NCI-H69 (cell line): Measurements from ENCODE around the gene PDE4D.

Source experiments
- DNase-seq: peaks from one replicate; lab custom pipeline; 2025; lab: John Stamatoyannopoulos, UW

Gene PDE4D

DNA sequence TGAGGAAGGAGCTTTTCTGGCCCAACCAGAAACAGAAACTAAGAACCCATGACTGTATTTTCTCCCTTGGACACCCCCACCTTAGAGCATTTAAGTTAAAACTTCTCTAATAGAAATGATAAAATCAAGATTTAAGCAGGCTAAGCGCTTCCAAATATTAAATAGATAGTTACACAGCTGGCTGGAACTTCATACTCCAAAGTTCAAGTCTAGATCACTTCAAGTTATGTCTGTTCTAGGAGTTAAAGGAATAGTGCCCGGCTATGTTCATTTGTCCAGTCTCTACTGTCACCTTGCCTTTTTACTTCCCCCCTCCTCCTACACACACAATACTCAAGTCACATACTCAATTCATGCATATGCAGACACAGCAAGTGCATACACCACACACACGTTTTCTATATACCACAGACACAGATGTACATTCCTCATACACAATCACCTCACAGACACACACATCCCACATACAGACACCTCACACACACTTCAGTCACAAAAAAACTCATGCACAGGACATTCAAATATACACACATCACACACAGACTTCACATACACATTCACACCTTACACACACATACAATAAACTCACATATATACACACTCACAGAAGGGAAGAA lies 237.7 kb downstream of the PDE4D start:
- DNase-seq = no peak

DNA sequence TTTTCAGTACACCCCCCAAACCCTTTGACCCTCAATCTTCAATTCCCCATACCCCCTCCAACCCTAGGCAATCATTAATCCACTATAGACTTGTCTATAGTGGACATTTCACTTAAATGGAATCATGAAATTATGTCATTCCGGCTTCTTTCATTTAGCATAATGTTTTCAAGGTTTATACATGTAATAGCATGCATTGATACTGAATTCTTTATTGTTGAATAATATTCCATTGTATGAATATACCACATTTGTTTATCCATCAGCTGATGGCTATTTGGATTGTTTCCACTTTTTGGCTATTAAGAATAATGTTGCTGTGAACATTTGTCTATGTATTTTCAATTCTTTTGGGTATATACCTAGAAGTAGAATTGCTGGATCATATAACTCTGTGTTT lies 238.8 kb downstream of the PDE4D start:
- no peak for DNase-seq

DNA sequence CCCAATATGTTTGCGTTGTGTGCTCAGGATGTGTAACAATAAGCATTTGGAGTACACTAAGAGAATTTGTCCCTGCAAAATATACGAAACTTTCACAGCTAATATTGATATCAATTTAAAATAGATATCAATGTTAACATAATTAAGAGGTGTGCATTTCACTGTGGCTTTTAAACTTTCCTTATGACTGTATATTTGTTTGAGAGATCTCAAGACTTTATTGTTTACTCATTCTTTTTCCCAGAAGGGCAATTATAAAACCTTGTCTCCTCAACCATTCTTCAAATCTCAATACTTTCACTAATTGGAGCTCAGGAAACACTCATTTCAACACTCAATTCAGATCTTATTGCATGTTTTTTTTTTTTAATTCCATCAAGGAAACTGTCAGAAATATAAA lies 241.1 kb downstream of the PDE4D start:
- no peak for DNase-seq

DNA sequence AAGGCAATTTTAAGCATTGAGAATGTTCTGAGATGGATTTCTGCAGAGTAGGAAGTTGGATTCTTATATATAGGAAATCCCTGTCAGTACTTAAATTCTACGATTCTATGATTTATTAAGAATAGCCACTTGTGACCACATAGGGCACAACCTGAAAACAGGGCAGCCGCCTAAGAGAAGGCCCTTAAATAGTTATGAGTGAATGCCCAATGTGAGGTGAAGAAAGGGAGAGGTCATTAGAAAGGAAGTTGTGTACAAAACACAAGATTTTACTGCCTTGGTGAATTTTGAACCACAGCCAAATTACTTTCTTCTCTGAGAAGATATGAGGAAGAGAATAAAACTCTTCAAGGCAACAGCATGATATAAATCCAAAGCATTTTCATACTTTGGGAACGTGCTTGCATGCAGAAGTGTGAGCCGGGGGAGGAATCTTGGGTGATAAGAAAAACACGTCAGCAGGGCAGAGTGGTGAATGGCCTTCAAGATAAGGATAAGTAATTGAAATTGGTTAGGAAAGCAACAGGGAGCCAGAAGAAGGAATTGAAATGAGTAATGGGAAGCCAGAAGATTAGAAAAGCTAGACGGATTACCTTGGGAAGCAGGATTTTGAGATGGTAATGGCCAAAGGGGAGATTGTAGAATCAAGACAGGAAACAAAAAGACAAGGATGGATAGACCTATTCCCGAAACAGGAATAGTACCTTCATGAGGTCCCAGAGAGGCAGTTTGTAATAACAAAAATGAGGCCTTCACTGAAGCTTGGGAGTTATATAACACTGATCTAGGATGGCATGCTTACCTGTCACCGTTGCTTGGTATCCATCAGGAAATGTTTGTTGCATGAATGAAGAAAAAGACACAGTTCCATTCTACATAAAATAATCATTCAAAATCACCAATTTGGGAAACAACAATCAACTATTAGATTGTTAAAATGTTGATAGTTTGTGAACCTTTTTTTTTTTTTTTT lies 244.3 kb downstream of the PDE4D start:
- DNase-seq = no peak

DNA sequence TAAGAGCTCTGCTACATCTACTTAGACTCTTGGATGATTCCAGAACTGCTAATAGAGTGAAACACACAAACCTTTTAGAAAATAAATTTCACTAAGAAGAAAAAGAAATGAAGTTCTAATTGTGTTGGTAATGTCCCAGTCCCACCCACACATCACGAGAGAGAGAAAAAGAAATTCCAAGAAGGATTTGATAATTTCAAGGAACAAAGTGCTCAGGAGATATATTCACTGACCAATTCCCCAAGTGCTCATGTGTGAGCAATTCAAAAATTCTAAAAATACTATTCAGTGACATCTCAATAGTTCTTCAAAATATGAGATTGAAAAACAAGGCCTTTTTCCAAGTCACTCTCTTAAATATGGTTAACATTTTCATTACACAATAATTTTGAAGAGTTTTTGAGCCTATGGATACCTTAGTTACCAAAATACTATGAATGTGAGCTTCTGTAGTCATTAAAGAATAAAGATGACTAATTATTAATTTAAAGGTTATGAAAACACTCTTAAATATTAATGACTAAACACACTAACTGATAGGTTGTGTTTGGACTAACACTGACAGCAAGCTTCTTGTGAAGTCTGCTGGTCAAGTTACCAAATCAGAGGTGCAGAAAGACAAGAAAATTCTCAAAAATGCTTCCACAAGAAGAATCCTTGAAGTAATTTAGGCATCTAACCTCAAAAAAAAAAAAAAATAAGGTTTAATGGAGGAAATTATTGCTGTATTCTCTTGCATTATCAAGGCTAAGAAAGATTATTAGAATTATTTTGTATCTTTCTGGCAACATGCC lies 245.3 kb downstream of the PDE4D start:
- DNase-seq = no peak

DNA sequence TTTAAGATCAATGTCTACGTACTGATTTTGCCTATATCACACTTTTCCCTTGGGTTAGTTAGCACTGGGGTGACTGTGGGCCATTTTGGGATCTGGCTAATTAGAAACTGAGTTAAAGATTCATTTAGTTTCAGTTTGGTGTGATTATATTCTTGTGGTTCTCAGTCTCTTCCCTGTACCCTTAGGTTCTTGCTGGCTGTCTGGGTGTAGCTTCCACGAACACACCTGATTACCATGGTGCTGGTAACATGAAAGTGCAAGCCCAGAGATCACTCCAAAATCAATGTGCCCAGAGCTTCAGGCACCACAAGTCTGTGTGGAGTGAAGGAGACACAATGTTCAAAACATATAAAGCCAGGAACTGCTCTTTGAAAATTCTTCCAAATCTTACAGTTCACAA lies 248.1 kb downstream of the PDE4D start:
- DNase-seq = no peak

DNA sequence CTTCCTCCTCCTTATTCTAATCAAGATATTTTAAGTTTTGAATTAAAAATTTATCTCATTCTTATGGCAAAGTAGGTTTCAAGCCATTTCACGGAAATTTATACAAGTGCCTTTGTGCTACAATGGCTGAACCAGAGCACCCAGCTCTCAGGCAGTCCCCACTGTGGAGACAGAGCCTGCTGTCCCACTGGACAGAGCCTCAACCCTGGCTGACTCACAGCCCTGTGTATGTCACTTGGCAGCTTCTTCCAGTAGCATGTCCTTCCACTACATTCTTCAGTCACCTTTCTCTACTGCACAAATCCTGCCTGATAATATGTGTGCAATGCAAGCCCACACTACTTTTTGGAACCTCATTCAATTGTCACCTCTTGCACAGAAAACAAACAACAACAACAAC lies 253.1 kb downstream of the PDE4D start:
- peak; percentile 68 for DNase-seq

DNA sequence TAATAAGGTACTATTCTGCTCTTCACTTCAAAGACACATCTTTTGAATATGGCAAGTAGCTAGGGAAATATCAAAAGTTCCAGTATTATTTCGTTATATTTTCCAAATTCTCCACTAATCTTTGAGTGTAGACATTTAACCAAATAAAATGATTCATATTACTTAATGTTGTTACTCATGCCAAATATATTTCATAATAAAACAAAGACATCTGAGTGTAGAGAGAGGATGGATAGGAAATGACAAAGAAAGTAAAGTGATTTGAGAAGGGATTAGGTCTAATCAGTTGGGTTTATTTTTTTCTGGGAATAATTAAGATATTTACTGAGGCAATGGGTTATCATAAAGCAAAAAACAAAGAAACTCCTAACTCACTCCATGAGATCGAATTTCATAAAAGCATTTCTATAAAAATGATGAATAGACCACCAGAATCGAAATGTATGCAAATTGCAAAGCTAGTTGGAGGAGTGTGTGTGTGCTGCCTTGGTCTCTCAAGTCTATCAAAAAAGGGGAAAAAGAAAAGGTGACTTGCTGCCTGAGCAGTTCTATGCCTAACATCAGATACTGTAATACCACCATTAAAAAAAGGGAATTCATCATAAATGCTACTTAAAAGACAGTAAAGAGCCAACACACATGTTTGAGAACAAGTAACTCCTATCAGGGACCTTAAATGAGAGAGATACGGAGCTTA lies 255.5 kb downstream of the PDE4D start:
- no peak for DNase-seq

DNA sequence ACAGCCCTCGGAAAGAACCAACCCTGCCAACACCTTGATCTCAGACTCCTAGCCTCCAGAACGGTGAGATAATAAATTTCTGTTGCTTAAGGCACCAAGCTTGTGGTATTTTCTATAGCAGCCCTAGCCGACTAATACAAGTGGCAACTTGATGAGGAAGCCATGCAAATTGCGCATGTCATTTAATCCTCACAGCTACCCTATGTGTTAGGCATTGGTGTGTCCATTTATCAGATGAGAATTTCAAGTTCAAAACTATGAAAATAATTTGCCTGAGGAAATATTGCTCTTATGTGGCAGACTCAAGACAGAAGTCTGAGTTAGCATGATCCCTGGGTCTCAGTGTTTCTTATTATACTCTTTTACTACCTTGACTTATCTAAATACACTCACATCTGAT lies 264.0 kb downstream of the PDE4D start:
- no peak for DNase-seq

DNA sequence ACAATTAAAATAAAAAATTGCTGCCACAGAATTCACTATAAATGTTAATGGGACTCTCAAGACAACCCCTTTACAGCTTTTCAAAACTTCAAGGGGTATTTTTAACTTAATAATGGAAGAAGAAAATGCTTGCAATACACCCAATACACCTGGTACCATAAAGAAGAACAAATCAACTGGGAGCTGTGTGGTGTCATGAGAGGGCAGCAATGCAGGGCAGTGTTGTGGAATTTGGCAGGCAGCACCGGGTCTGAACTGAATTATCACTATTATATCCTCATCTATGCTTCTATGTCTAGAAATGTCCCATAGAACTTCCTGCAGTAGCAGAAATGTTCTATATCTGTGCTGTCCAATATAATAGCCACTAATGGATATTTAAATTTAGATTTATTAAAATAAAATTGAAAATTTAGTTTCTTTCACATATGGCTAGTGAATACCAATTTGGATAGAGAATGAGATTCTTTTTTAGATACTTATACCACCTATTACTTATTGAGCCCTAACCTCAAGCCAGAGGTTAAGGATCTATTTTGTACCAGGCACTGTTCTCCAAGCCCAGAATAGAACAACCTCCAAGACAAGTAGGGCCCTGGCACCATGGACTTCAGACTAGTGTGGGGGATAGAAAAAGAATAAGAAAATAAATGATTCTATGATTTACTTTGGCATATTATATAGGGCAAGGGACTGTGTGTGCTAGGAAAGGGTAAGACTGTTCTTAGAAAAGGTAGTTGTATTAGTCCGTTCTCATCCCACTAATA lies 265.3 kb downstream of the PDE4D start:
- DNase-seq = no peak

DNA sequence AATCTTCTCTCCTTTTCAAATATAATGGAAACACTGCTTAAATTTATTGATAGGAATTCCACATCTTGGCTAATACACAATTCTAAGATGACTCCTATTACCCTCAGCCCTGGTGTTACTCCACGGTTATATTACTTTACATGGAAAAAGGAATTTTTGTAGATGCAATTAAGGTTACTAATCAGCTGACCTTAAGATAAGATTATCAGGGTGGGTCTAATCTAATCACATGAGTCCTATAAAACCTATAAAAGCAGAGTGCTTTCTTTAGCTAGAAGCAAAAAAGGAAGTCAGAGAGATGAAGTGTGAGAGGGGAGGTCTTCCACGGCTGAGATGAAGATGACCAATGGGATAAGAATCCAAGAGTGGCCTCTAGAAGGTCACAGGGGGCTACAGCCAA lies 268.6 kb downstream of the PDE4D start:
- no peak for DNase-seq

DNA sequence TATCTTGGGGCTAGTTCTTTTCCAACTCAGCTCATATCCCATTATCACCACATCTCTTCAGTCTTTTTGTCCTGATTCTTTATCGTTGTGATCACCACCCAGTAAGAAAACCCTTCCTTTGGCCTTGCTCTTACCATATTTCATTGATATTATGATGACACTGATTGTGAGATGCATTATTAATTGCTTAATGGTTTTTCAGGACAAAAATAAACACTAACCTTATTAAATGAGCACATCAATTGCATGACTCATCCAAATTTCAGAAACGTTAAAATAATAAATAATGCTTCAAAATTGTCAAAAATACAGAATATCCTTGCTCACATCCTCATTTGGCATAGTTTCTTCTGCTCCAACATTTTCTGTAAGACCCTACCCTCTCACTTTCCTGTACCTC lies 270.7 kb downstream of the PDE4D start:
- no peak for DNase-seq

DNA sequence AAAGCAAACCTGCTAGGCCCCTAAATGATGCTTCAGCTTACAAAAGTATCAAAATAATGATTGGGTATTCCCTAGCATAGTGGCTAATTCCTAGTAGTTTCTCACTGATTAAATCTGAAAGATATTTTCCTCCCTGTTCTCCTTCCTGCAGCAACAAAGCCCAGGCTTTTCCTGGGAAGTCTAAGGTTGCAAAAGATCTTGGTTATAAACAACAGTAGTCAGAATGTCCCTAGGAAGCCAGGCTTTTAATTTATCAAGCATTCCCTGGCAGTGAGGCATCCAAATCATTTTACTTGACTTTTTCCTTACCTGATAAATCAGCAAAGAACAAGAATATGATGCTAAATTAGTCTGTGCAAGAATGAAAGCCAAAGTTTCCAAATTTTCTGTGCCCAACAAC lies 272.0 kb downstream of the PDE4D start:
- DNase-seq = no peak

DNA sequence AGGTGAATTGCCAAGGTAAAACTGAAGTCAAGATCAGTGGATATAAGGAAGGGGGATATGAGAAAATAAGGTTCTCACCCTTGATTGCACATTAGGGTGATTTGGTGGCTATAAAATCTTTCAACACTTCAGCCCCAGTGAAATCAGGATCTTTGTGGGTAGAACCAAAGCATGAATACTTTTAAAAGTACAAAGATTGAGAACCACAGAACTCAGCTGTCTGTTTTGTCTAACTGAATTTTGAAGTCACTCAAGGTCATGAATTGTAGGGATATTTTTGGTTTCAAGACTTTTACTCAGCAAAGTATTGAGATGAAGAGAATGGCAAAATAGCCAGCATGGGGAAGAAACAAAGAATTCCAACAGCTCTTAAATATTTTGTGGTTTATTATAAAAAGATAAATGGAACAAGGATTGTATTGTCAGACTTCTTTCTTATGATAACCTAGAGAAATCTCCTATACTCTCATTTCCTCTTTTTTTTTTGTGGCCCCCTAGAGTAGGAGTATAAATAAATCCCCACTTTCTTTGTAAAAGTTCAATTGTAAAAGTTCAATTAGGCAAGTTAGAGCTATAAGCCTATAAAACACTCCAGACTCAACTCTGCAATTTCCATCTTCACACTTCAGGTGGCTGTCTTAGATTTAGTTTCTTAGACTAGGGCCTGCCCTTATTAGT lies 272.9 kb downstream of the PDE4D start:
- no peak for DNase-seq

DNA sequence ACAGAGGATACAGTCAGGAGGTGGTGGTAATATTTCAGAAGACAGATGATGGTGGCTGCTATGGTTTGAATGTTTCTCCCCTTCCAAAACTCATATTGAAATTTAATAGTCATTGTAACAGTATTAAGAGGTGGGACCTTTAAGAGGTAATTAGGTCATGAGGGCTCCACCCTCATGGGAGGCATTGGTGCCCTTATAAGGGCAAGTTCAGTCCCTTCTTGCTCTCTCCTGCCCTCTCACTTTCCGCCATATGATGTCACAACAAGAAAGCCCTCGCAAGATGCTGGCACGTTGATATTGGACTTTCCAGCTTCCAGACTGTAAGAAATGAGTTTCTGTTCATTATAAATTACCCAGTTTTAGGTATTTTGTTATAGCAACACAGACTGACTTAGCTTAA lies 274.9 kb downstream of the PDE4D start:
- DNase-seq = no peak

DNA sequence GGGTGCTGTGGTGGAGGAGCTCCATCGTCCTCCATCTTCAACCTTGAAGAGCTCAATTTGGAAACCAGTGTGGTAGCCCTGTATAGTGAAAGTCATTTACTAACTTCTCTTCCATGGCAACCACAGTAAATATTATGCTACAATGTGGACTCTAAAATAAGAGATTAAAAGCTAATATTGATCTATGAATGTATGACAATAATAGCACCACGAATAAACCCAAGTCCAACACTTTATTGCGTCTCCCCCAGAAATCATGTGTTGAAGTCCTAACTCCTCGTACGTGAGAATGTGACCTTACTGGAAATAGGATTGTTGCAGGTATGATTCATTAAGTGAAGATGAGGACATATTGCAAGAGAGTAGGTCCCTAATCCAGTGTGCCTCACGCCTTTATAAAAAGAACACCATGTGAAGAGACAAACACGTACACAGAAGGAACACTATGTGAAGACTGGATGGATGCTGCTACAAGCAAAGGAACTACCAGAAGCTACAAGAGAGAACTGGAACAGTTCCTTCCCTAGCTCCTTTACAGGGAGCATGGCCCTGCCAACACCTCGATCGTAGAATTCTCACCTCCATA lies 276.2 kb downstream of the PDE4D start:
- no peak for DNase-seq

DNA sequence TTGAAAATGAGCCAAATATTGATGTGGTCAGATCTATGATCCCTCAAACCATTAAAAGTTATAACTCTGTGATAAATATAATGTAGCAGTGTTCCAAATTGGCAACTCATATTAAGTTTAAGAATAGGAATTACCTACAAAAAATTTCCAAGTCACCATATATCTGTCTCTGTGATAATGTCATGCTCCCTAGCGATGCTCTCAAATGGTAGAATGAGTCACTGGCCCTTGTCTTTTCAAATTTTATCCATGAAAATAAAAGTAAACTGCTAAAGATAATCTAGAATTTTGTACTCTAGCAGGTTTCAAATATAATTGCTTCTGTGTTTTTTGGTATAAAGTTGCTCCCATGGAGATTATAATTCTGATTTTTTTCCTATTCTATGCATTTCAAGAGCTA lies 277.1 kb downstream of the PDE4D start:
- no peak for DNase-seq

DNA sequence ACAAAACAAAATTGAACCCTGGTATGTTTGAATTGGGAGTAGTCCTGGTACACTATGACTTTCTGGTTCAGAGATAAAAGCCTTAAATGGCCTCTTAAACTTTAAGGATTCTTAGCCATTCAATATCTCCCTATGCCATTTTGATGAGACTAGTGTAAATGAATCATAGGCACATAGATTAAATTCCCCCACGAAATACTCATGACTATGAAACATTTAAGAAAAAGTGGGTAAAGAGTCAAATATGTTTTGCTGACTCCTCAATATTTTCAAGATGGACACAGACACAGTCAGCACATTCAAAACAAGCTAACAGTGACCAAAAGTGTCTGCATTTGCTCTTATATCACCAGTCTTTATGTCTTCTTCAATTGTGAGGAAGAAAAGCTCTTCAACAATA lies 278.3 kb downstream of the PDE4D start:
- no peak for DNase-seq

DNA sequence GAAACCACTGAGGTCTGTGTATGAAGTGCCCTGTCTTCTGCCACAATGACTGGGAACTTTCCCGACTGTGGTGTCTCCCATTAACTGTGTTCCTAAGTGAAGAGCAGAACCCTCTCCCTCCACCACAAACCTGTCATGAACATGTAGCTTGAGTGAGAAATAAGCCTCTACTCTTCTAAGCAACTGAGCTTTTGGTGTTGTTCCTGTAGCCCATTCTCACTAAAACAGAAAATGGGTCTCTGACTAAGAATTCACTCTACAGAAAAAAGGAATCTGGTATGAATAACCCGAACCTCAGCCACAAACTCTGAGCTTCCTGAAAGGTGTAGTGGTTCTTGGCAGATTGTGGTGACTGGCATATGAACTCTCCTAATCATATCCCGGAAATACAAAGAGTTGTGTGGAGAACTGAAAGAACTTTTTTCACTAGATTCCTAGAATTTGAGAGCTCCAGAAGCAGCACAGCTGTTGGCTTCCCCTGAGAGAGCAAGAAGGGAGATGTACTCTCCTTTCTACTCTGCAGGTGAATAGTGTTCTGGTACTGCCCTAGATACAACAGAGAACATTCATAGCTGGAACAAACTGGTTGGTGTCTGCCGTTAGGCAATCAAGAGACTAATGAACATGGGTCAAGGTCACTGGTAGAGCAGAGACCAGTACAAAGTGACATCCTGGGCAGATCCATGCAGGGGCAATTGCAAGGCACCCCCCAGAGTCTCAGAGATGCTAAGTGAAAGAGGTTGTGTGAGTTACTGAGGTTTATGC lies 283.8 kb downstream of the PDE4D start:
- DNase-seq = no peak

DNA sequence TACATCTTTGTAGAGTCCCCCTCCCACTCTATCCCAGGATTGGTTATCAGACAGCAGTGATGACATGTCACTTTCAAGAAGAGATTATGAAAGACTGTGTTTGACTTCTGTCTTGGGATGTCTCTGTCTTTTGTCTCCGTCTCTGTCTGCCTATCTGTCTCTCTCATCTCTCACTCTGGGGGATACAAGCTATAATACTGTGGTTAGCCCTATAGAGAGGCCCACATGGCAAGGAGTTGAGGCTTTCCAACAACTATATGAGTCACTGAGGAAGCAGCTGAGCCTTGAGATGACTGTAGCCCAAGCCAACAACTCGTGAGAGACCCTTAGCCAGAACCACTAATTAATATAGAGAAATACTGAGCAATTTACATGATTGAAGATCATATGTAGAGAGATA lies 284.8 kb downstream of the PDE4D start:
- no peak for DNase-seq
